Lung (tissue), 12 donors: ENCODE results near the gene ZNF296. TPM values are rescaled to one million over a fixed set of nuclear protein-coding genes. Genes with fewer than 3 reads are reported as not detected.

Experiments
- ATAC-seq: fragments of 200-7000 bp; cut with Tn5 transposase; one replicate; pipeline ENCODE4 v1.9.1; 2020; ENCODE audit warnings: moderate number of reproducible peaks; ENCODE audit not compliant: insufficient read depth, low FRiP score
- DNase-seq, 3 donors: peaks; one replicate each; pipeline ENCODE4 v3.0.0-alpha.2; 2013 to 2017
- H3K27ac ChIP-seq, 2 donors: one replicate each; pipeline ENCODE4 v1.5.1; 2013; ENCODE audit warnings: mild to moderate bottlenecking in 2 of 2, moderate library complexity in 2 of 2, control low read depth in 1 of 2, inconsistent platforms in 1 of 2, low read depth in 1 of 2, low read length in 1 of 2
- H3K27me3 ChIP-seq, 3 donors: one replicate each; pipeline ENCODE4 v1.5.1; 2013; ENCODE audit warnings: low read length in 2 of 3; ENCODE audit not compliant: control insufficient read depth in 3 of 3, insufficient read depth in 3 of 3
- H3K36me3 ChIP-seq, 4 donors: one replicate each; pipeline ENCODE4 v1.5.1; 2013; ENCODE audit warnings: low read length in 4 of 4, mild to moderate bottlenecking in 1 of 4, moderate library complexity in 1 of 4; ENCODE audit not compliant: control insufficient read depth in 4 of 4, insufficient read depth in 4 of 4
- H3K4me1 ChIP-seq, 5 donors: one replicate each; pipeline ENCODE4 v1.5.1; 2013; ENCODE audit warnings: low read length in 5 of 5, mild to moderate bottlenecking in 2 of 5, moderate library complexity in 1 of 5; ENCODE audit not compliant: control insufficient read depth in 5 of 5, insufficient read depth in 5 of 5
- H3K4me3 ChIP-seq: one replicate; pipeline ENCODE4 v1.5.1; 2013; ENCODE audit warnings: mild to moderate bottlenecking, control low read depth, moderate library complexity
- H3K9ac ChIP-seq, 2 donors: one replicate each; pipeline ENCODE4 v1.5.1; 2013; ENCODE audit warnings: low read length in 2 of 2, control low read depth in 1 of 2; ENCODE audit not compliant: insufficient read depth in 1 of 2
- H3K9me3 ChIP-seq, 4 donors: one replicate each; pipeline ENCODE4 v1.5.1; 2013; ENCODE audit warnings: low read length in 3 of 4, mild to moderate bottlenecking in 1 of 4, moderate library complexity in 1 of 4; ENCODE audit not compliant: control insufficient read depth in 4 of 4, insufficient read depth in 3 of 4
- CTCF ChIP-seq: IDR thresholded peaks from 2 replicates; pipeline ENCODE4 v1.5.1; 2012; ENCODE audit warnings: mild to moderate bottlenecking; ENCODE audit errors: control extremely low read depth, extremely low read depth
- WGBS, 2 donors: extraction: QIAGEN DNeasy Blood & Tissue Kit; methylation state at CpG; one replicate each; pipeline ENCODE4 v1.1.7; 2013; 5-methylcytosine and 5-hydroxymethylcytosine counted together
- polyA plus RNA-seq, 2 donors: library from polyadenylated mRNA; stranded (reverse); fragments of 200-250 nt; gene quantifications; one replicate each; pipeline ENCODE4 v1.2.1, GENCODE V29; 2013
- total RNA-seq, 2 donors: library from RNA; depleted of rRNA in 1 of 2; stranded (reverse); fragments of >200 nt in 1 of 2; gene quantifications; one replicate each; pipeline ENCODE4 v1.2.1, GENCODE V29; 2014 to 2021
- donor health status: control.
- donor health status: control.
- donor health status: Bipolar disorder and iron deficiency.
- donor health status: healthy.
- donor health status: DM: yes; HTN: yes; CAD: no.

Gene ZNF296
- total and polyA plus RNA-seq, 4 donors, result 0.43 to 3.9 (median 2.8) TPM

DNA sequence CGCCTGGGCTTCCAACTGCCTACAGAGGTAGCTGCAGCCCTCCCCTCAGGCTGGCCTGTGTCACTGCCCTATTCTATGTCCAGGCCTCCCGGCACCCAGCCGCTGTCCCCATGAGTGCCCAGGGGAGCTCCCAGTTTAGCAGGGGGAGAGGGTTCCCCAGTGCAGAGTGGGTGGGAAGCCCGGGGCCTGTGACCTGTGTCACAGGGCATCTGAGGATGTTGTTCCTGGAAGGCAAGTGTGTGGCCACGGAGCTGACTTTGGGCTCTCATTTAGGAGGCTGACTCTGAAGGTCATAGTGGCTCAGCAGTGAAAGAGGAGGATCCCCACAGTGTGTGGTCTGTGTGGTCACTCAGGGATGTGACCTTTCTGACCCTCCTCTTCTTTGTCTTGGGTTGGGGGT lies 41.8 kb upstream of the ZNF296 start:
- H3K27me3 ChIP-seq, result no peaks in the 10 kb centered on the region
- H3K4me1 ChIP-seq, result peaks cover 0 to 25% (median 0%) of the 10 kb centered on the region in 5 donors
- DNase-seq (no peak), ATAC-seq (no peak)
- H3K9ac ChIP-seq, result no peak overlapping the region
- H3K9me3 ChIP-seq, result no peaks in the 10 kb centered on the region
- 66 to 82% methylated on average over 5 of the region's 5 CpGs for WGBS, 2 donors
- TF ChIP-seq CTCF, result no peak
- no peaks in the 10 kb centered on the region for H3K36me3 ChIP-seq
- no peak overlapping the region for H3K4me3 ChIP-seq
- no peak overlapping the region for H3K27ac ChIP-seq

DNA sequence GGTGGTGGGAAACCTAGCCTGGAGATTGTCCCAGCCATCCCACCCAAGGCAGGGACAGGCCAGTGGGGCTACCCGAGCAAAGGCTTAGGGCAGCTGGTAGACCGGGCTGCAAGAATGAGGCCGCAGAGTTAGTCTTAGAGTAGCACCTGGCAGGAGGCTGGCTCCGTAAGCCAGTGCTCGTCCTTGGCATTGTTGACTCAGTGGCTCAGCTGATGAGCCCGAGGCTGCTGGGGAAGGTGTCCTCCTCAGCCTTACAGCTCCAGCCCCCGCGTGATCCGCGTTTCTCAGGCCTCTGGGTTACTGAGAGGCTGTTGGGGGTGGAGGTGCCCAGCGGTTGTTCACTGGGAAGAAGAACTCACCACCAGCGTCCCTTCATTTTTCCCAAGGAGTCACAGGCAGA lies 41.4 kb upstream of the ZNF296 start:
- H3K4me3 ChIP-seq, result no peak overlapping the region
- no peak overlapping the region for H3K9ac ChIP-seq
- no peaks in the 10 kb centered on the region for H3K36me3 ChIP-seq
- H3K27me3 ChIP-seq, result no peaks in the 10 kb centered on the region
- H3K27ac ChIP-seq, result no peak overlapping the region
- H3K9me3 ChIP-seq, result no peaks in the 10 kb centered on the region
- DNase-seq, result no peak
- TF ChIP-seq CTCF, result no peak
- 78 to 81% methylated on average over 12 of the region's 12 CpGs for WGBS, 2 donors
- no peak for ATAC-seq
- H3K4me1 ChIP-seq, result peaks cover 0 to 30% (median 2%) of the 10 kb centered on the region in 5 donors

DNA sequence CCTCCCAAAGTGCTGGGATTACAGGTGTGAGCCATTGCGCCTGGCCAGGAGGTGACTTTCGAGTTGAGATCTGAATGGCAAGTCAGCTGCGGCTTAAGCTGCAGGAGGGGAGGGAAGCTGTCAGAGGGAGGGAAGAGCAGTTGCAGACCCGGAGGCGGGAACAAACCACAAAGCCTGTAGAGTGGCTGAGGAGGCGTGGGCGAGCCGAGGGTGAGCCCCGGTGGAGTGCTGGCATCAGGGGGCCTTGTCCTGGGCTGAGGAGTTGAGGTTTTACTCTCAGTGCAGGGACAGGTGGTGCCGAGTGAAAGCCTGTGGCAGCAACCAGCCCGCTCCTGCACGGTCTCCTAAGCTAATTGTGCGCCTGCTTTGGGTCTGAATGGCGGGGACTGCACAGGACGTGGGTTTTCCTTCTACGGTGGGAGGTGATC lies 40.9 kb upstream of the ZNF296 start:
- H3K36me3 ChIP-seq, result peaks cover 0 to 1% (median 0%) of the 10 kb centered on the region in 4 donors
- H3K4me1 ChIP-seq, result peaks cover 0 to 34% (median 4%) of the 10 kb centered on the region in 5 donors
- H3K4me3 ChIP-seq, result no peak overlapping the region
- no peak overlapping the region for H3K9ac ChIP-seq
- 25 to 49% methylated on average over 16 of the region's 16 CpGs for WGBS, 2 donors
- no peaks in the 10 kb centered on the region for H3K9me3 ChIP-seq
- no peaks in the 10 kb centered on the region for H3K27me3 ChIP-seq
- TF ChIP-seq CTCF, result no peak
- no peak for DNase-seq
- ATAC-seq, result no peak
- H3K27ac ChIP-seq, result no peak overlapping the region
